ENCODE results near the gene EIPR1. TPM values are rescaled to one million over a fixed set of nuclear protein-coding genes. Genes with fewer than 3 reads are reported as not detected.

The EIPR1 gene
- total RNA-seq, 1 experiment from 2014 or later = 27.8 TPM

DNA sequence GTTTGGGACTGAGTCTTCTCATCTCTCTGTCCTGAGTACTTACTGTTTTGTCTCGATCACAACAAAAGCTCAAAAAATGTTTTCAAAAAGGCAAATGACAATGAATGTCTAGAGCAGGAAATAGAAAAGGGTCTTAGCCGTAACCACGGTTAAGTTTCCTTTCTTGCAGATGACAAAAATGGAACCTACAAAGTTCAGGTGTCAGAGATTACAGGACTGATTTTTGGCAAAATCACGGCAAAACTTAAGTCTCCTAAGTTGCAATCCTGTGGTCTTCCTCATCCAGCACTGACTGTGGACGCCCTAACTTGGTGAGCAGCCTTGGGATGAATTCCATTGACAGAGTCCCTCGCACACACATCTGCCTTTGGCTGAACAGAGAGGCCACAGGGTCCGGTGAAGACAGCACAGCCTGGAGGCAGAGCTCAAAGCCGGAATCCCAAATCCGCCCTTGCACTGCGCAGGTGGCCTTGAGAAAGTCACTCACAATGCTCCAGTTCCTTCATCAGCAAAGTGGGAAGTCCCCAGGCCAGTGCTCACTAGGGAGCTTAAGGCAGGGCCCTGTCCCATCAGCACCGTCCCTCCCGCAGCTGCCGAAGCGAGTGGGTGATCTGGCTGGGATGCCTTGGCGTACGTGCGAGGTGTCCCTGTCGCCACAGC lies 55.2 kb downstream of the EIPR1 start:
- Histone ChIP-seq H2AFZ (ENCODE audit: low read length) (no peak overlapping the region), H4K5ac (ENCODE audit: insufficient read length, low read depth, low read length) (no peak overlapping the region), H2BK12ac (ENCODE audit: insufficient read length, low read depth, low read length) (no peak overlapping the region), H2AK5ac (ENCODE audit: insufficient read length, low read length) (no peak overlapping the region), H3K4ac (ENCODE audit: low read depth, low read length) (no peak overlapping the region), H3K4me1 (ENCODE audit: insufficient read depth, low read length) (peaks cover 6% of the 10 kb centered on the region; the same call in 1 of the 2 replicates), H4K91ac (ENCODE audit: insufficient read length, low read depth, low read length) (no peak overlapping the region), H4K8ac (replicated peaks; ENCODE audit: insufficient read length, low read depth, low read length) (no peak overlapping the region), H3K18ac (ENCODE audit: insufficient read length, low read depth, low read length) (no peak overlapping the region), H2BK20ac (ENCODE audit: low read depth, low read length, poor library complexity, severe bottlenecking) (no peak overlapping the region), H3K27ac (ENCODE audit: insufficient read length, low read depth, low read length) (no peak overlapping the region), H4K20me1 (ENCODE audit: control insufficient read depth, insufficient read depth, insufficient read length) (no peaks in the 10 kb centered on the region), H2BK15ac (ENCODE audit: low read depth, low read length) (no peak overlapping the region), H3T11ph (ENCODE audit: low read length) (no peak overlapping the region), H3K23me2 (ENCODE audit: insufficient read length, low read depth, low read length, poor library complexity, severe bottlenecking) (no peaks in the 10 kb centered on the region), H2BK120ac (ENCODE audit: low read depth, low read length, poor library complexity, severe bottlenecking) (no peak overlapping the region), H3K14ac (ENCODE audit: insufficient read depth, low read length) (no peak overlapping the region; the same call in 1 of the 2 replicates), H2BK5ac (ENCODE audit: insufficient read length, low read length) (no peak overlapping the region), H3K9me3 (ENCODE audit: control insufficient read depth, low read depth, low read length) (no peaks in the 10 kb centered on the region), H3K79me2 (ENCODE audit: insufficient read depth, low read length) (no peaks in the 10 kb centered on the region; the same call in 1 of the 2 replicates), H3K79me1 (ENCODE audit: insufficient read depth, low read depth, low read length, poor library complexity, severe bottlenecking) (no peaks in the 10 kb centered on the region), H3K27me3 (ENCODE audit: insufficient read depth, low read length) (no peaks in the 10 kb centered on the region), H3K56ac (ENCODE audit: insufficient read length, low read depth, low read length) (no peak overlapping the region), H3K9ac (ENCODE audit: extremely low read depth, insufficient read length, low read length) (no peak overlapping the region), H3K23ac (ENCODE audit: insufficient read length, low read depth, low read length) (no peak overlapping the region), H3K4me2 (ENCODE audit: insufficient read depth, insufficient read length, low read length) (no peak overlapping the region)
- no peaks in the 10 kb centered on the region for H3K27me3 Mint-ChIP-seq (ENCODE audit: low read depth)
- no peak overlapping the region for H3K4me3 Mint-ChIP-seq
- no peaks in the 10 kb centered on the region for H3K9me3 Mint-ChIP-seq
- TF ChIP-seq, protein P1, sequence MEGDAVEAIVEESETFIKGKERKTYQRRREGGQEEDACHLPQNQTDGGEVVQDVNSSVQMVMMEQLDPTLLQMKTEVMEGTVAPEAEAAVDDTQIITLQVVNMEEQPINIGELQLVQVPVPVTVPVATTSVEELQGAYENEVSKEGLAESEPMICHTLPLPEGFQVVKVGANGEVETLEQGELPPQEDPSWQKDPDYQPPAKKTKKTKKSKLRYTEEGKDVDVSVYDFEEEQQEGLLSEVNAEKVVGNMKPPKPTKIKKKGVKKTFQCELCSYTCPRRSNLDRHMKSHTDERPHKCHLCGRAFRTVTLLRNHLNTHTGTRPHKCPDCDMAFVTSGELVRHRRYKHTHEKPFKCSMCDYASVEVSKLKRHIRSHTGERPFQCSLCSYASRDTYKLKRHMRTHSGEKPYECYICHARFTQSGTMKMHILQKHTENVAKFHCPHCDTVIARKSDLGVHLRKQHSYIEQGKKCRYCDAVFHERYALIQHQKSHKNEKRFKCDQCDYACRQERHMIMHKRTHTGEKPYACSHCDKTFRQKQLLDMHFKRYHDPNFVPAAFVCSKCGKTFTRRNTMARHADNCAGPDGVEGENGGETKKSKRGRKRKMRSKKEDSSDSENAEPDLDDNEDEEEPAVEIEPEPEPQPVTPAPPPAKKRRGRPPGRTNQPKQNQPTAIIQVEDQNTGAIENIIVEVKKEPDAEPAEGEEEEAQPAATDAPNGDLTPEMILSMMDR (conservative IDR thresholded peaks at IDR 0.05) = no peak
- H3K36me3 Mint-ChIP-seq (ENCODE audit: insufficient read depth in 1 of 3, low read depth in 3 of 3) = peaks cover 6 to 21% (median 17%) of the 10 kb centered on the region in 3 experiments; a peak in 6 of 7 replicates
- no CpG with 5 or more reads among the region's 18 CpGs for WGBS (ENCODE audit: extremely low coverage, insufficient read length, low lambda C conversion rate)
- H3K4me1 Mint-ChIP-seq = peaks cover 29 to 50% of the 10 kb centered on the region in 2 experiments
- DNase-seq = no peak
- no peak overlapping the region for H3K27ac Mint-ChIP-seq
